ENCODE data around the gene ADGRG1. TPM values are rescaled to one million over a fixed set of nuclear protein-coding genes. Genes with fewer than 3 reads are reported as not detected.

ADGRG1 gene
- total RNA-seq, 1 experiment from 2014 or later, result 2.0 TPM

- H3K27me3 Mint-ChIP-seq (ENCODE audit: low read depth), result no peaks in the 10 kb centered on the region
- 0 out of 2 replicates have a peak, but pooled peaks cover 3% of the 10 kb centered on the region for H3K4me1 Mint-ChIP-seq
- ATAC-seq, result no peak; the same call in 1 of the 2 replicates
- H3K36me3 Mint-ChIP-seq, result no peaks in the 10 kb centered on the region
- H3K4me3 Mint-ChIP-seq, result no peak overlapping the region
- TF ChIP-seq ZNF263 (CRISPR knock-in tag; IDR thresholded peaks at IDR 0.05; ENCODE audit: low read depth), result no peak
- no peak for TF ChIP-seq ATF3 (CRISPR knock-in tag; conservative IDR thresholded peaks at IDR 0.05)
- TF ChIP-seq NR1H2 (CRISPR knock-in tag; IDR thresholded peaks at IDR 0.05), result no peak
- TF ChIP-seq SMAD4 (CRISPR knock-in tag; IDR thresholded peaks at IDR 0.05), result no peak
- no peak for TF ChIP-seq FOXK1 (CRISPR knock-in tag; IDR thresholded peaks at IDR 0.05)
- no peak for TF ChIP-seq CREB1 (CRISPR knock-in tag; IDR thresholded peaks at IDR 0.05)
- no peak for TF ChIP-seq TEAD1 (CRISPR knock-in tag; IDR thresholded peaks at IDR 0.05)
- no peak for TF ChIP-seq TP53 (CRISPR knock-in tag; IDR thresholded peaks at IDR 0.05)
- TF ChIP-seq MYBL2 (CRISPR knock-in tag; IDR thresholded peaks at IDR 0.05), result no peak
- no peak for TF ChIP-seq PRRX2 (CRISPR knock-in tag; IDR thresholded peaks at IDR 0.05)
- no peak for TF ChIP-seq FOXJ3 (CRISPR knock-in tag; IDR thresholded peaks at IDR 0.05; ENCODE audit: borderline replicate concordance)
- no peak for TF ChIP-seq ZNF138 (CRISPR knock-in tag; conservative IDR thresholded peaks at IDR 0.05)
- no peak for TF ChIP-seq CBFB (CRISPR knock-in tag; IDR thresholded peaks at IDR 0.05; ENCODE audit: low read depth)
- TF ChIP-seq, protein P1, sequence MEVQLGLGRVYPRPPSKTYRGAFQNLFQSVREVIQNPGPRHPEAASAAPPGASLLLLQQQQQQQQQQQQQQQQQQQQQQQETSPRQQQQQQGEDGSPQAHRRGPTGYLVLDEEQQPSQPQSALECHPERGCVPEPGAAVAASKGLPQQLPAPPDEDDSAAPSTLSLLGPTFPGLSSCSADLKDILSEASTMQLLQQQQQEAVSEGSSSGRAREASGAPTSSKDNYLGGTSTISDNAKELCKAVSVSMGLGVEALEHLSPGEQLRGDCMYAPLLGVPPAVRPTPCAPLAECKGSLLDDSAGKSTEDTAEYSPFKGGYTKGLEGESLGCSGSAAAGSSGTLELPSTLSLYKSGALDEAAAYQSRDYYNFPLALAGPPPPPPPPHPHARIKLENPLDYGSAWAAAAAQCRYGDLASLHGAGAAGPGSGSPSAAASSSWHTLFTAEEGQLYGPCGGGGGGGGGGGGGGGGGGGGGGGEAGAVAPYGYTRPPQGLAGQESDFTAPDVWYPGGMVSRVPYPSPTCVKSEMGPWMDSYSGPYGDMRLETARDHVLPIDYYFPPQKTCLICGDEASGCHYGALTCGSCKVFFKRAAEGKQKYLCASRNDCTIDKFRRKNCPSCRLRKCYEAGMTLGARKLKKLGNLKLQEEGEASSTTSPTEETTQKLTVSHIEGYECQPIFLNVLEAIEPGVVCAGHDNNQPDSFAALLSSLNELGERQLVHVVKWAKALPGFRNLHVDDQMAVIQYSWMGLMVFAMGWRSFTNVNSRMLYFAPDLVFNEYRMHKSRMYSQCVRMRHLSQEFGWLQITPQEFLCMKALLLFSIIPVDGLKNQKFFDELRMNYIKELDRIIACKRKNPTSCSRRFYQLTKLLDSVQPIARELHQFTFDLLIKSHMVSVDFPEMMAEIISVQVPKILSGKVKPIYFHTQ (CRISPR knock-in tag; IDR thresholded peaks at IDR 0.05), result no peak
- TF ChIP-seq ZNF232 (CRISPR knock-in tag; IDR thresholded peaks at IDR 0.05), result no peak
- TF ChIP-seq NFE2L1 (CRISPR knock-in tag; IDR thresholded peaks at IDR 0.05), result no peak
- no peak for TF ChIP-seq ZSCAN18 (CRISPR knock-in tag; IDR thresholded peaks at IDR 0.05)
- H3K9me3 Mint-ChIP-seq, result no peaks in the 10 kb centered on the region
- CTCF ChIA-PET, result interaction anchor here (1.3 kb wide), 1 partner anchor 81 kb away, joined by 4 read pairs; no protein-coding TSS in a partner anchor
- DNase-seq (ENCODE audit: low spot score), result no peak
- no peak overlapping the region for H3K27ac Mint-ChIP-seq
- POLR2A ChIA-PET, result no interaction called here
Observed at GRCh38 chr16:57657228-57657627, 28.8 kb downstream of the ADGRG1 start.

DNA sequence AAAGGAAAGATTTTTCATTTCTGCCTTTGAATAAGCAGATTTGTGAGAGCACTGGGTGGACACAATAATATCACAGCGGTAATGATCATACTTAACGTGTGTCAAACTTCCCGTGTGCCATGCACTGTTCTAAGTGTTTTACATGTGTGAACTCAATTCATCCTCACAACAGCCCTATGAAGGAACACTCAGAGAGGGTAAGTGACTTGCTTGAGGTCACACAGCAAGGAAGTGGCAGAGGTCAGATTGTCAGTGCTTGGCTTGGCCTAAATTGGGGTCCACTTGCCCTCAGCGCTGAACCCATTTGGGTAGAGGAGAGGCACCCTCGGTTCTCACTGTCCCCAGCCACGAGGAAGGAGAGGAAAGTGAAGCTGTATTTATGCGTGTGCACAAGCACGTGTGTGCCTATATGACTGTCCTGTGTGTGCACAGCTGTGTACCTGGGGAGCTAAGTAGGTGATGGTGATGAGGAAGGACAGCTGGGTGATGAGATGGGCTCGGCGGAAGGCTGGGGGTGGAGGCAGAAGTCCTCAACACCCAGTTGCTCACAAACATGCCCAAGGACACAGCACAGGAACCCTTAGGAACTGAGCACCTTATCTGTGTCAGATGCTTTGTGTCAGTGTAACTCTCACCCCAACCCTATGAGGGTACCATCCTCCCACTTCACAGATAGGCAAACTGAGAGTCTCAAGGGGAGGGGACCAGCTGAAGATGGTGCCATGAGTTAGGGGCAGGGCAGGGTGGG, 29.9 kb downstream of the ADGRG1 start:
- H3K27ac Mint-ChIP-seq, result no peak overlapping the region
- POLR2A ChIA-PET, result no interaction called here
- H3K27me3 Mint-ChIP-seq (ENCODE audit: low read depth), result no peaks in the 10 kb centered on the region
- ATAC-seq, result no peak
- no peak overlapping the region for H3K4me3 Mint-ChIP-seq
- CTCF ChIA-PET, result interaction anchor here (1.0 to 1.3 kb wide), 2 partner anchors 9 to 82 kb away, joined by 3 to 4 read pairs; partner anchors contain the start of gene ADGRG3
- no peaks in the 10 kb centered on the region for H3K9me3 Mint-ChIP-seq
- no peaks in the 10 kb centered on the region for H3K36me3 Mint-ChIP-seq
- no peak for DNase-seq (ENCODE audit: low spot score)
- 0 out of 2 replicates have a peak, but pooled peaks cover 3% of the 10 kb centered on the region for H3K4me1 Mint-ChIP-seq
- TF ChIP-seq, protein P1 (CRISPR knock-in tag; IDR thresholded peaks at IDR 0.05), result no peak
- no peak for TF ChIP-seq ARID4B (CRISPR knock-in tag; IDR thresholded peaks at IDR 0.05; ENCODE audit: borderline replicate concordance)
- no peak for TF ChIP-seq ZNF671 (CRISPR knock-in tag; IDR thresholded peaks at IDR 0.05)
- no peak for TF ChIP-seq ZNF317 (CRISPR knock-in tag; IDR thresholded peaks at IDR 0.05; ENCODE audit: borderline replicate concordance, low read depth)
- no peak for TF ChIP-seq HMGXB4 (CRISPR knock-in tag; IDR thresholded peaks at IDR 0.05)
